Posterior cingulate gyrus (tissue), 11 donors: ENCODE measurements around the gene DISC1.
"Not testable (repeated sequence)": the region's sequence is repeated elsewhere in the genome, so short reads cannot be mapped to it uniquely, and the experiment has no call there.

Source experiments
- DNase-seq, 10 donors: peaks; one replicate each; pipeline versions ENCODE4 v3.0.0 to v3.0.0-alpha.2; 2020 to 2021; ENCODE audit warnings: mixed read lengths in 3 of 10
- intact Hi-C: fragments of 100-400 bp; cut with DNase I; formaldehyde crosslinking; loops from one replicate; pipeline ENCODE4 v1.15.1; 2023

DISC1 gene

GRCh38 chr1:231626535-231626950 is at the start of gene DISC1:
Gene DISC1 (plus strand): TSS chr1:231626790. CDS start chr1:231626868, 78 bp downstream.
- intact Hi-C loops, result loop anchor here (10.0 kb wide), 1 partner anchor 68 kb away; no protein-coding TSS in a partner anchor
- peak in 9 of 10 donors; percentile 44 to 94 (median 65) for DNase-seq

DNA sequence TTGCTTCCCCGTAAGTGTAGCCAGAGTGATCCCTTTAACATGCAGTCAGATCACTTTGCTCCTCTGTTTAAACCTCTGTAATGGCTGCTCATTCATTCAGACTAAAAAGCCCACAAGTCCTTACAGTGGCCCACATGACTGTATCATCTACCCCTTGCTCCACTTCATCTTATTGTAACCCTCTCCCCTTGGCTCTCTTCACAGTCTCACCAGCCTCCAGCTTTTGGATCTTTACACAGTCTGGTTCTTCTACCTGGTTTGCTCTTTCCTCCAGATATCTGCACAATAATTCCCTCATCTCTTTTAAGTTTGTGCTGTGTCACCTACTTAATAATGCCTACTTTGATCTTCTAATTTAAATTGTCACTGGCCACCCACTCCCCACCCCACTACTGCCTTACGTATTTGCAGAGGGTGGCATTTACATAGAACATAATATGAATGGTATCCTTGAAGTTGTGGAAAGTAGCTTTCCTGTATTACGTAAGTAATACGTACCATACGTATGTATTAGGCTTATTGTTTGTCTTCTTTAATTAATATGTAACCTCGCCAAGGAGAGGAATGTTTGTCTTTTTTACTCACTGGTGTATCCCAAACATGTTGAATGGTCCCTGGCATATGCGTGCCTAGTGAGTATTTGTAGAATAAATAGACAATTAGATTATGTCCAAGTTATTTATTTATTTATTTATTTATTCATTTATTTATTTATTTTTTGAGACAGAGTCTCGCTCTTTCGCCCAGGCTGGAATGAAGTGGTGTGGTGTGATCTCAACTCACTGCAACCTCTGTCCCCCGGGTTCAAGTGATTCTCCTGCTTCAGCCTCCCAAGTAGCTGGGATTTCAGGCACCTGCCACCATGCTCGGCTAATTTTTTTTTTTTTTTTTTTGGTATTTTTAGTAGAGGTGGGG is 49.5 kb upstream of the DISC1 start:
- DNase-seq, result no peak
- intact Hi-C loops, result no loop called here

DNA sequence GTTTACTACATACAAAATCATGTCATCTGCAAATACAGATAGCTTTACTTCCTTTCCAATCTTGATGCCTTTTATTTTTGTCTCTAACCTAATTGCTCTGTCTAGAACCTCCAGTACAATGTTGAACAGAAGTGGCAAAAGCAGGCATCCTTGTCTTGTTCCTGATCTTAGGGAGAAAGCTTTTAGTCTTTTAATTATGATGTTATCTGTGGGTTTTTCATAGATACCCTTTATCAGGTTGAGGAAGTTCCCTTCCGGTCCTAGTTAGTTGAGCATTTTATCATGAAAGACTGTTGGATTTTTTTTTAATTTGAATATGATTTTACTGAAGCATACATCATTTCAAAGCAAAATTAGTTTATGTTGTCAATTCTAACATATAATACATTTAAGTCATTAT is 45.7 kb upstream of the DISC1 start:
- no peak for DNase-seq
- intact Hi-C loops, result no loop called here

- intact Hi-C loops, result no loop called here
- DNase-seq, result no peak
Measured at GRCh38 chr1:231581859-231582258, 44.7 kb upstream of the DISC1 start.

DNA sequence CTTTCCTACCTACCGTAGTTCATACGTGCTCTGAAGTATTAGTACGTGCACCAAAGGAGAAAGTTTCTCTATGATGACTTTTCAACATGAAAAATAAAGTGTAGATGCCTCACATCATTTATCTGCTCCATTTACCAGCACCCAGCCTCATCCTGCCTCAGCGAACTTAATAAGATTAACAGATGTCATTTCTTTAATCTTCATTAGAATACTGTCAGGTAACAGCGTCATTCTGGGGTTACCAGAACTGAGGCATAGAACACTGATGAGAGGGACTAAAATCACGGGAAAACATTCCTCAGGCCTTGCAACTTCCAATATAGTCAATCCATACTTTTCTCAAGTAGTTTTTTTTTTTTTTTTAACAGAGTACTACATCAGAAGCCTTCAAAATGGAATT is 43.2 kb upstream of the DISC1 start:
- no peak for DNase-seq
- intact Hi-C loops, result no loop called here

GRCh38 chr1:231584117-231584516 is 42.5 kb upstream of the DISC1 start:
- no peak for DNase-seq
- intact Hi-C loops, result no loop called here

DNA sequence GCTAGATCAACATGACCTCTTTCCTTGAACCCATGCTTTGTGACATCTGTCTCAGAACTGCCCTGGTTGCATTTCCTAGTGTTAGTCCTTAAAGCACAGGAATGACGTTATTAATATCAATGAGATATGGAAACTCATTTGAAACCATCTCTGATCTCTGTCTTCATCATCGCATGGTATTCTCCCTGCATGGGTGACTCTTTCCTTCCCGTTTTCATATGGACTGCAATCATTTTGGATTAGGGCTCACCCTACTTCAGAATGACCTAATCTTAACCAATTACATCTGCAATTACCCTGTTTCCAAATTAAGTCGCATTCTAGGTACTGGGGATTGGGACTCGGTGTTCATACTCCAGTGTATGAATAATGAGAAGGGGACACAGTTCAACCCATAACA is 41.7 kb upstream of the DISC1 start:
- no peak for DNase-seq
- intact Hi-C loops, result no loop called here

DNA sequence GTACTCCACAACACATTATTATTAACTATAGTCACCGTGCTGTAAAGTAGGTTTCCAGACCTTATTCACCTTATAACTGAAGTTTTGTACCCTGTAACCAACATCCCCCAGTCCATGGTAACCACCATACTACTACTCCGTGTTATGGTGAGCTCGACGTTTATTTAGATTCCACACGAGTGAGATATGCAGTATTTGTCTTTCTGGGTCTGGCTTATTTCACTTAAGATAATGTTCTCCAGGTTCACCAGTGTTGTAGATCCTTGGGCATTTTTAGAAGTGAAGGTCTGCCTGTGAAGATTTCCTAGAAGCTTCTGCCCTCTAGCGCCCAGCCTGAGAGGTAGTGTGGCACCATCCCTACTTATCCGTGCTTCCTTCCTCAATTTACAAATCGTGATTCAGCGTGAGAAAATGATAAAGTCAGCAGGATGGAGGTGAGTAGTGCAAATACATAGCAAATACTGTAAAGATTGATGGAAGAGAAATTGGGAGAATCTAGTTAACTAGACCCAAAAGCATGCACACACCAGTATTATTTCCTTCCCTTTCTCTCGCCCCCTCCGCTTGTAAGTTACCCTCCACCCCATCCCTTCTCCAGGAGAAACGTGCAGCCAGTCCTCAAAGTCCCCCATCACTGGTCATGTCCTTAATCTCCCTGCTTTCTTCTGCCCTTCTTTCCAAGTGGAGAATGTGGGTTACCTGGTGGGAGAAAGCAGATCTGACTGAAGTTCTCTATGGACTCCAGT is 36.0 kb upstream of the DISC1 start:
- DNase-seq, result peak in 6 of 10 donors; percentile 33 to 92 (median 52)
- intact Hi-C loops, result loop anchor here (1.0 kb wide), 1 partner anchor 233 kb away; no protein-coding TSS in a partner anchor

DNA sequence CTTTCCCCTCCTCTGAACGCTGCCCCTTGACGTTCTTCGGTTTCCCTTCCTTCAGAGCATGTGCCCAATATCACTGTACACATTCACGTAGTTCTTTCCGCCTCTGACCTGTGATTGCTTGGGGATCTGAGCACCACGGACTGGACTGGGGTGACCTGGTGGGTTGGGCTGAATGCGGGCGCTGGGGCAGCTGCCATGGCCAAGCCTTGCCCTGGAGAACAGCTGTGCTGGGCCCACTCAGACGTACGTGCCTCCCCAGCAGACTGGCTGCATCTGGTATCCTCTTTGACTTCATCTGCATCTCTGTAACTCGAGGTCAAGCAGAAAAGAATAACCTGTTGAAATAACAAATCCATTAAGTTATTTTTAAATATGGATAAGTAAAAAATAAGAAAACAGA is 35.1 kb upstream of the DISC1 start:
- intact Hi-C loops, result no loop called here
- no peak for DNase-seq

- intact Hi-C loops, result no loop called here
- no peak for DNase-seq
Measured at GRCh38 chr1:231592809-231593208, 33.8 kb upstream of the DISC1 start.

DNA sequence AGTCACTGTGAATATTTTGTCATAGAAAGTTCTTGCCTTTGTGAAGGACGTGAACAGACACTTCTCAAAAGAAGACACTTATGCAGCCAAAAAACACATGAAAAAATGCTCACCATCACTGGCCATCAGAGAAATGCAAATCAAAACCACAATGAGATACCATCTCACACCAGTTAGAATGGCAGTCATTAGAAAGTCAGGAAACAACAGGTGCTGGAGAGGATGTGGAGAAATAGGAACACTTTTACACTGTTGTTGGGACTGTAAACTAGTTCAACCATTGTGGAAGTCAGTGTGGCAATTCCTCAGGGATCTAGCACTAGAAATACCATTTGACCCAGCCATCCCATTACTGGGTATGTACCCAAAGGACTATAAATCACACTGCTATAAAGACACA is 33.3 kb upstream of the DISC1 start:
- intact Hi-C loops, DNase-seq: not testable (repeated sequence)

DNA sequence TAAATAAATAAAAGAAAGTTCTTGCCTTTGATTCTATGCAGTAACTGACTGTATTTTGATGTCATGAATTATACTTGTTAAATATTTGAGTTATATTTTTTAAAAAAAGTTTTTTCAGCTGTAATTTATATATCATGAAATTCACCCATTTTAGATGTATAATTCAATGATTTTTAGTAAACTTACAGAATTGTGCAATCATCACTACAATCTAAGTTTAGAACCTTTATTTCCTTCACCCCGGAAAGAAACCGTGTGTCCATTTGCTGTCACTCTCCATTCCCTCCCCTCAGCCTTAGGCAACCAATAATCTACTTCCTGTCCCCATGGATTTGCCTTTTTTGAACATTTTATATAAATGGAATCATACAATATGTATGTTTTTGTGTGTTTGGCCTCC is 32.5 kb upstream of the DISC1 start:
- intact Hi-C loops, result no loop called here
- DNase-seq, result no peak

- intact Hi-C loops, result no loop called here
- DNase-seq, result no peak
Measured at GRCh38 chr1:231594749-231595148, 31.8 kb upstream of the DISC1 start.

DNA sequence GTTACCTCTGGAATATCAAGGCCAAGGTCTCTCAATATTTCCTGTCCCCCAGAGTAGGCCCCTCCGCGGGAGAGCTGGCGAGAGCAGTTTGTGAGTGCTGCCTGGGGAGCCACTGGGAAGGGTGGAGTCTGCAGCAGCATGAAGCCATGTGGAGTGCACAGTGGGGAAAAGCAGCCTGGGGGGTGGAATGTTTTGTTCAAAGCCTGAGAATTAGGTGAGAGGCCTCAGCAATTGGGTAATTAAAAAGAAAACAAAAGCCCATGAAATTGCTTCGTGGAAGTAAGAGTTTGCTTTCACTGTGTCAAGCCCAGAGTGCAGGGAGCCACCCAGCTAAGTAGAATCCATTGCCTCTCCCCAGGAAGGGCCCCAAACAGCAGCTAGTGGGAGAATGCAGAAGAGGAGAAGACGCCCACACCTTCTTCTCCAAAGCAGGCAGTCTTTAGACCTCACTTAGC is 30.2 kb upstream of the DISC1 start:
- no peak for DNase-seq
- intact Hi-C loops, result no loop called here

GRCh38 chr1:231597971-231598370 is 28.6 kb upstream of the DISC1 start:
- intact Hi-C loops, result no loop called here
- DNase-seq, result no peak

DNA sequence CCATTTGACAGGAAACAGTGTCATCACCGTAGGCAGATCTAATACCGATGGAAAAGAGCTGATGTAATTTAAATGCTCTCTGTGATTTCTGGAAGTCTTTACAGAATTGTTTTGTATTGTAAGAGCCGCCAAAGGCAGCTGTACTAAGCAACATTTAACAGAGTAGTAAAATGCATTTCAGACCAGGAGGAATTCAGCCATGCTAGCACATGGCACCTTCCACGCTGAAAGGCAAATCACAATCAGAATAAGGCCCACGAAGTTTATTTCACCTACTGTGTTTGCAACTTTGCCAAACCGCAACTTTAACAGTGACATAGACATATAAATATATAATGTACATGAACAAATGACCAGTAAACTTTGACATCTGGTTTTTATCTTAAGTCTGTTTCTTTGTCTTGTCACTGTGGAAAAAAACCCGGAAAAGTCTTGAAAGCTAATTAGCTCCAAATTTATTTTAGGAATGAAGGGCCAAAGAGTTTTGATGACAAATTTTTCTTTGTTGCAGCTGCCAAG is 26.1 kb upstream of the DISC1 start:
- DNase-seq, result no peak
- intact Hi-C loops, result no loop called here

- intact Hi-C loops, result no loop called here
- no peak for DNase-seq
Measured at GRCh38 chr1:231601824-231602672, 24.5 kb upstream of the DISC1 start.

DNA sequence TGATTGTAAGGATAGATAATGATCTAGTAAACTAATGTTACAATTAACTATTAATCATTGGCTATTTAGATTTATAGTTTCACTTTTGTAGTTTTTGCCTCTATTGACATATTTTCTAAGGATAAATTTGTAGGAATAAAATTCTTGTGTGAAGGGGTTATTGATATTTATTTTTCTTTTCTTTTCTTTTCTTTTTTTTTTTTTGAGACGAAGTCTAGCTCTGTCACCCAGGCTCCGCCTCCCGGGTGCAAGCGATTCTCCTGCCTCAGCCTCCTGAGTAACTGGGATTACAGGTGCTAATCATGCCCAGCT is 24.0 kb upstream of the DISC1 start:
- intact Hi-C loops, result no loop called here

DNA sequence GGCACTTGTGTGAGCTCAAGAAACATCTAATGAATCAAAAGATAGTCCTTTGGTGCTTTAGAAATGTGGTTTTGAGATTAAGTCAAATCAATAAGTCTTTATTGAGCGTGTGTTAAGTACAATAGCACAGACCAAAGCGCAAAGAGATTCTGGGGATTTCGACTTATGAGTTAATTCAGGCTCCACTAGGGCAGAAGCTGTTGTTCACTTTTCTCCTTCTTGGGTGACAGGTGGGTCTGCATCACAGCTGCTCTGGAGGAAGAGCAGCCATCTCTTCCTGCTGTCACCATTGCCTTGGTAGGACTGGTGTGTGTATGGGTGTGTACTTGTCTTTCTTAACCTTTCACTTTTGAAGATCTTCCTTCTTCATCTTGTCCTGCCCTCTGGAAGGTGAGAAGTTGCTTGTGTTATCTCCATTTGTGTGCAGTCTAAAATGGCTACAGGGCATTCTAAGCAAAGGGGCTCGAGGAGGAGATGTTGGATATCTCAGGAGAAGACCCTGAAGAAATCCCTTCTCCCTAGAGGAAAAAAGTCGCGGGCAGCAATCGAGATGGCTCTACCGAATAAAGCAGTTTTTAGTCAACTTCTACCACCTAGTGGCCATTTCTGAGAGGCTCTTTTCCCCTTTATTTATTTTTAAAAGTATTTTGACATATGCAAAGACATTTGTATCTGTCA is 22.9 kb upstream of the DISC1 start:
- intact Hi-C loops, result no loop called here
- DNase-seq, result peak in 1 of 10 donors; percentile 41

More for the DNA sequence above, 24.0 kb upstream of the DISC1 start:
- no peak for DNase-seq

DNA sequence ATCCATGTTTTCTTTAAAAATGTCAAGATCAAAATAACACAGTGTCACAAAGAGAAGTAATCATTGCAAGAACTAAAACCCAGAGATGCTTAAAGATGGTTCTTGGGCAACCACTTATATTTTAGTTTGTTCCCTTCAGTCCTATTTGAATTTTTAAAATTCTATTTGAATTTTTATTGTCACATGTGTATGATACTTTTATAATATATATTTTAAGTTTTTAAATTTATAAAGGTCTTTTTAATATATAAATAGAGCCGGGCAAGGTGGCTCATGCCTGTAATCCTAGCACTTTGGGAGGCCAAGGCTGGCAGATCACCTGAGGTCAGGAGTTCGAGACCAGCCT is 22.3 kb upstream of the DISC1 start:
- intact Hi-C loops, result no loop called here

More for the DNA sequence above, 22.3 kb upstream of the DISC1 start:
- no peak for DNase-seq
